ENCODE measurements around the gene SRD5A3. TPM values are rescaled to one million over a fixed set of nuclear protein-coding genes. Genes with fewer than 3 reads are reported as not detected.

The SRD5A3 gene
- total RNA-seq, 1 donor from 2014 or later: 31.4 TPM

GRCh38 chr4:55308071-55308470 lies 38.0 kb upstream of the SRD5A3 start:
- Mint-ChIP-seq H3K27ac (ENCODE audit: unreplicated experiment) (no peak overlapping the region), H3K9me3 (ENCODE audit: low read depth) (peaks cover 2% of the 10 kb centered on the region)

GRCh38 chr4:55311792-55312488 lies 34.1 kb upstream of the SRD5A3 start:
- no peaks in the 10 kb centered on the region for H3K9me3 Mint-ChIP-seq (ENCODE audit: low read depth)
- no peak overlapping the region for H3K27ac Mint-ChIP-seq (ENCODE audit: unreplicated experiment)
- no peaks in the 10 kb centered on the region for H3K4me1 Mint-ChIP-seq (ENCODE audit: low read depth)
- no peak for DNase-seq (ENCODE audit: low spot score)
- TF ChIP-seq CTCF (IDR thresholded peaks at IDR 0.05): no peak
- peaks cover 8% of the 10 kb centered on the region for H3K27me3 Mint-ChIP-seq (ENCODE audit: low read depth)
- no peak overlapping the region for H3K4me3 Mint-ChIP-seq (ENCODE audit: unreplicated experiment)
- no peaks in the 10 kb centered on the region for H3K36me3 Mint-ChIP-seq (ENCODE audit: low read depth)

More at GRCh38 chr4:55308071-55308470, 38.0 kb upstream of the SRD5A3 start:
- H3K4me3 Mint-ChIP-seq (ENCODE audit: unreplicated experiment): no peak overlapping the region
- no peaks in the 10 kb centered on the region for H3K36me3 Mint-ChIP-seq (ENCODE audit: low read depth)
- H3K27me3 Mint-ChIP-seq (ENCODE audit: low read depth): no peaks in the 10 kb centered on the region
- no peak for DNase-seq (ENCODE audit: low spot score)
- peaks cover 13% of the 10 kb centered on the region for H3K4me1 Mint-ChIP-seq (ENCODE audit: low read depth)
- no peak for TF ChIP-seq CTCF (IDR thresholded peaks at IDR 0.05)

- H3K4me3 Mint-ChIP-seq (ENCODE audit: unreplicated experiment): no peak overlapping the region
- no peaks in the 10 kb centered on the region for H3K9me3 Mint-ChIP-seq (ENCODE audit: low read depth)
- peak; percentile 79 for TF ChIP-seq CTCF (IDR thresholded peaks at IDR 0.05)
- no peak for DNase-seq (ENCODE audit: low spot score)
- peaks cover 11% of the 10 kb centered on the region for H3K27me3 Mint-ChIP-seq (ENCODE audit: low read depth)
- no peaks in the 10 kb centered on the region for H3K36me3 Mint-ChIP-seq (ENCODE audit: low read depth)
- H3K27ac Mint-ChIP-seq (ENCODE audit: unreplicated experiment): no peak overlapping the region
- H3K4me1 Mint-ChIP-seq (ENCODE audit: low read depth): no peaks in the 10 kb centered on the region
These were observed 33.4 kb upstream of the SRD5A3 start for GRCh38 chr4:55312489-55313101.

- TF ChIP-seq CTCF (IDR thresholded peaks at IDR 0.05): no peak
- no peaks in the 10 kb centered on the region for H3K9me3 Mint-ChIP-seq (ENCODE audit: low read depth)
- no peak for DNase-seq (ENCODE audit: low spot score)
- H3K4me1 Mint-ChIP-seq (ENCODE audit: low read depth): no peaks in the 10 kb centered on the region
- H3K27ac Mint-ChIP-seq (ENCODE audit: unreplicated experiment): no peak overlapping the region
- H3K36me3 Mint-ChIP-seq (ENCODE audit: low read depth): no peaks in the 10 kb centered on the region
- peaks cover 22% of the 10 kb centered on the region for H3K27me3 Mint-ChIP-seq (ENCODE audit: low read depth)
- H3K4me3 Mint-ChIP-seq (ENCODE audit: unreplicated experiment): no peak overlapping the region
These were observed 31.8 kb upstream of the SRD5A3 start for GRCh38 chr4:55314141-55314820.
